Panc1 (cell line): Measurements from ENCODE around the gene ETHE1.

ENCODE experiments used
- POLR2AphosphoS5 ChIP-seq: IDR thresholded peaks from 2 replicates; pipeline ENCODE4 v1.6.1; 2012; ENCODE audit warnings: mild to moderate bottlenecking, low read depth, low read length, moderate library complexity
- SIN3A ChIP-seq: IDR thresholded peaks from 2 replicates; pipeline ENCODE4 v1.6.1; 2012; ENCODE audit warnings: low read depth, mild to moderate bottlenecking, low read length, moderate library complexity, borderline replicate concordance; ENCODE audit not compliant: insufficient read depth
- TCF7L2 ChIP-seq: IDR thresholded peaks from 2 replicates; pipeline ENCODE4 v1.6.1; 2011; ENCODE audit warnings: mild to moderate bottlenecking, low read depth, low read length, inconsistent platforms
- TF ChIP-seq, protein P1 (sequence below): fragments of 450-650 bp; IDR thresholded peaks from 2 replicates; pipeline ENCODE4 v1.5.1; 2017; ENCODE audit warnings: mild to moderate bottlenecking
- TF ChIP-seq, protein P2 (sequence below), 2 experiments: IDR thresholded peaks; 2 replicates each; pipeline ENCODE4 v1.6.1; 2011 to 2012; ENCODE audit warnings: low read depth in 2 of 2, control low read depth in 1 of 2, low read length in 1 of 2, mild to moderate bottlenecking in 1 of 2, moderate library complexity in 1 of 2; ENCODE audit not compliant: insufficient read depth in 1 of 2

DNA sequence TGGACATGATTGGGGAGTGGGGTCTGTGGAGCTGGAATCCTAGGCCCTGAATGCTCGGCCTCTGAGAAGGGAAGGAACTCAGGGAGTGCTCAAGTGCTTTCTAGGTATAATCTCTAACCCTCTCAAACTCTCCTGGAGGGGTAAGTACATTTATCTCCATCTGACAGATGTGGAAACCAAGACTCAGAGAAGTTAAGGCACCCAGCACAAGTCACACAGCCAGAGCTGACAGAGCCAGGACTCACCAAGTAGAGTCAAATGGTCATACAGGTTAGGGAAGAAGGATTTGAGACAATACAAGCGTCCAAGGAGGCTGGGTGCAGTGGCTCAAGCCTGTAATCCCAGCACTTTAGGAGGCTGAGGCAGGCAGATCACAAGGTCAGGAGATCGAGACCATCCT is 48.7 kb downstream of the ETHE1 start:
- TF ChIP-seq, protein P1, sequence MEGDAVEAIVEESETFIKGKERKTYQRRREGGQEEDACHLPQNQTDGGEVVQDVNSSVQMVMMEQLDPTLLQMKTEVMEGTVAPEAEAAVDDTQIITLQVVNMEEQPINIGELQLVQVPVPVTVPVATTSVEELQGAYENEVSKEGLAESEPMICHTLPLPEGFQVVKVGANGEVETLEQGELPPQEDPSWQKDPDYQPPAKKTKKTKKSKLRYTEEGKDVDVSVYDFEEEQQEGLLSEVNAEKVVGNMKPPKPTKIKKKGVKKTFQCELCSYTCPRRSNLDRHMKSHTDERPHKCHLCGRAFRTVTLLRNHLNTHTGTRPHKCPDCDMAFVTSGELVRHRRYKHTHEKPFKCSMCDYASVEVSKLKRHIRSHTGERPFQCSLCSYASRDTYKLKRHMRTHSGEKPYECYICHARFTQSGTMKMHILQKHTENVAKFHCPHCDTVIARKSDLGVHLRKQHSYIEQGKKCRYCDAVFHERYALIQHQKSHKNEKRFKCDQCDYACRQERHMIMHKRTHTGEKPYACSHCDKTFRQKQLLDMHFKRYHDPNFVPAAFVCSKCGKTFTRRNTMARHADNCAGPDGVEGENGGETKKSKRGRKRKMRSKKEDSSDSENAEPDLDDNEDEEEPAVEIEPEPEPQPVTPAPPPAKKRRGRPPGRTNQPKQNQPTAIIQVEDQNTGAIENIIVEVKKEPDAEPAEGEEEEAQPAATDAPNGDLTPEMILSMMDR: no peak
- TF ChIP-seq, protein P2, sequence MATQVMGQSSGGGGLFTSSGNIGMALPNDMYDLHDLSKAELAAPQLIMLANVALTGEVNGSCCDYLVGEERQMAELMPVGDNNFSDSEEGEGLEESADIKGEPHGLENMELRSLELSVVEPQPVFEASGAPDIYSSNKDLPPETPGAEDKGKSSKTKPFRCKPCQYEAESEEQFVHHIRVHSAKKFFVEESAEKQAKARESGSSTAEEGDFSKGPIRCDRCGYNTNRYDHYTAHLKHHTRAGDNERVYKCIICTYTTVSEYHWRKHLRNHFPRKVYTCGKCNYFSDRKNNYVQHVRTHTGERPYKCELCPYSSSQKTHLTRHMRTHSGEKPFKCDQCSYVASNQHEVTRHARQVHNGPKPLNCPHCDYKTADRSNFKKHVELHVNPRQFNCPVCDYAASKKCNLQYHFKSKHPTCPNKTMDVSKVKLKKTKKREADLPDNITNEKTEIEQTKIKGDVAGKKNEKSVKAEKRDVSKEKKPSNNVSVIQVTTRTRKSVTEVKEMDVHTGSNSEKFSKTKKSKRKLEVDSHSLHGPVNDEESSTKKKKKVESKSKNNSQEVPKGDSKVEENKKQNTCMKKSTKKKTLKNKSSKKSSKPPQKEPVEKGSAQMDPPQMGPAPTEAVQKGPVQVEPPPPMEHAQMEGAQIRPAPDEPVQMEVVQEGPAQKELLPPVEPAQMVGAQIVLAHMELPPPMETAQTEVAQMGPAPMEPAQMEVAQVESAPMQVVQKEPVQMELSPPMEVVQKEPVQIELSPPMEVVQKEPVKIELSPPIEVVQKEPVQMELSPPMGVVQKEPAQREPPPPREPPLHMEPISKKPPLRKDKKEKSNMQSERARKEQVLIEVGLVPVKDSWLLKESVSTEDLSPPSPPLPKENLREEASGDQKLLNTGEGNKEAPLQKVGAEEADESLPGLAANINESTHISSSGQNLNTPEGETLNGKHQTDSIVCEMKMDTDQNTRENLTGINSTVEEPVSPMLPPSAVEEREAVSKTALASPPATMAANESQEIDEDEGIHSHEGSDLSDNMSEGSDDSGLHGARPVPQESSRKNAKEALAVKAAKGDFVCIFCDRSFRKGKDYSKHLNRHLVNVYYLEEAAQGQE (IDR thresholded peaks at IDR 0.05; ENCODE audit: insufficient read depth in 1 of 2, low read depth in 2 of 2, low read length in 1 of 2): no peak
- TF ChIP-seq SIN3A (no peak), POLR2AphosphoS5 (no peak), TCF7L2 (no peak)
